Liver (tissue), 9 donors: ENCODE results near the gene ZC3H8. TPM values are rescaled to one million over a fixed set of nuclear protein-coding genes. Genes with fewer than 3 reads are reported as not detected.

Source experiments
- DNase-seq: peaks from one replicate; pipeline ENCODE4 v3.0.0-alpha.2; 2017; ENCODE audit warnings: low spot score
- H3K27ac ChIP-seq, 2 donors: one replicate each; pipeline ENCODE4 v1.7.0; 2013; ENCODE audit warnings: inconsistent platforms in 2 of 2, low read length in 2 of 2, control low read depth in 1 of 2, low read depth in 1 of 2, mild to moderate bottlenecking in 1 of 2
- H3K27me3 ChIP-seq, 4 donors: one replicate each; pipeline versions ENCODE4 v1.6.1 to v1.7.0; 2013; ENCODE audit warnings: low read length in 3 of 4, inconsistent platforms in 1 of 4, mild to moderate bottlenecking in 1 of 4, moderate library complexity in 1 of 4; ENCODE audit not compliant: control insufficient read depth in 4 of 4, insufficient read depth in 4 of 4
- H3K36me3 ChIP-seq, 4 donors: one replicate each; pipeline versions ENCODE4 v1.6.1 to v1.7.0; 2013; ENCODE audit warnings: low read length in 3 of 4, mild to moderate bottlenecking in 3 of 4, low read depth in 1 of 4, moderate library complexity in 1 of 4; ENCODE audit not compliant: control insufficient read depth in 4 of 4, insufficient read depth in 3 of 4
- H3K4me1 ChIP-seq, 4 donors: one replicate each; pipeline versions ENCODE4 v1.6.1 to v1.7.0; 2013; ENCODE audit warnings: low read length in 3 of 4, mild to moderate bottlenecking in 3 of 4, moderate library complexity in 1 of 4; ENCODE audit not compliant: control insufficient read depth in 4 of 4, insufficient read depth in 4 of 4
- H3K4me3 ChIP-seq, 3 donors: one replicate each; pipeline versions ENCODE4 v1.6.1 to v1.7.0; 2013; ENCODE audit warnings: low read length in 3 of 3, control low read depth in 1 of 3, low read depth in 1 of 3, mild to moderate bottlenecking in 1 of 3
- H3K9ac ChIP-seq, 2 donors: one replicate each; pipeline ENCODE4 v1.7.0; 2013; ENCODE audit warnings: low read length in 2 of 2, mild to moderate bottlenecking in 2 of 2, moderate library complexity in 2 of 2, control low read depth in 1 of 2, low read depth in 1 of 2
- H3K9me3 ChIP-seq, 4 donors: one replicate each; pipeline versions ENCODE4 v1.6.1 to v1.7.0; 2013; ENCODE audit warnings: low read length in 3 of 4; ENCODE audit not compliant: control insufficient read depth in 4 of 4
- EGR1 ChIP-seq, 2 donors: IDR thresholded peaks; 2 replicates each; pipeline ENCODE4 v1.6.1; 2016 to 2018; ENCODE audit warnings: antibody characterized with exemption in 2 of 2, low read depth in 2 of 2
- FOXA1 ChIP-seq: IDR thresholded peaks from 2 replicates; pipeline ENCODE4 v1.6.1; 2016; ENCODE audit warnings: antibody characterized with exemption
- FOXA2 ChIP-seq: IDR thresholded peaks from 2 replicates; pipeline ENCODE4 v1.6.1; 2016; ENCODE audit warnings: antibody characterized with exemption
- GABPA ChIP-seq, 2 donors: IDR thresholded peaks in 1 of 2; conservative IDR thresholded peaks in 1 of 2; 2 replicates each; pipeline ENCODE4 v1.6.1; 2016; ENCODE audit warnings: antibody characterized with exemption in 2 of 2, mild to moderate bottlenecking in 1 of 2, moderate library complexity in 1 of 2
- HNF4A ChIP-seq, 2 donors: conservative IDR thresholded peaks; 2 replicates each; pipeline ENCODE4 v1.6.1; 2016; ENCODE audit warnings: antibody characterized with exemption in 2 of 2, mild to moderate bottlenecking in 2 of 2
- JUND ChIP-seq, 2 donors: IDR thresholded peaks; 2 replicates each; pipeline ENCODE4 v1.6.1; 2016; ENCODE audit warnings: antibody characterized with exemption in 2 of 2
- NR2F2 ChIP-seq: IDR thresholded peaks from 2 replicates; pipeline ENCODE4 v1.6.1; 2016; ENCODE audit warnings: antibody characterized with exemption
- RAD21 ChIP-seq, 2 donors: IDR thresholded peaks; 2 replicates each; pipeline ENCODE4 v1.6.1; 2016; ENCODE audit warnings: antibody characterized with exemption in 2 of 2, mild to moderate bottlenecking in 2 of 2
- RXRA ChIP-seq, 2 donors: IDR thresholded peaks; 2 replicates each; pipeline ENCODE4 v1.6.1; 2017 to 2018; ENCODE audit warnings: antibody characterized with exemption in 2 of 2, mild to moderate bottlenecking in 1 of 2
- SP1 ChIP-seq: IDR thresholded peaks from 2 replicates; pipeline ENCODE4 v1.6.1; 2018; ENCODE audit warnings: antibody characterized with exemption, mild to moderate bottlenecking
- WGBS: extraction: QIAGEN DNeasy Blood & Tissue Kit; methylation state at CpG from one replicate; pipeline ENCODE4 v1.1.7; 2013; 5-methylcytosine and 5-hydroxymethylcytosine counted together
- polyA plus RNA-seq, 2 donors: library from polyadenylated mRNA; stranded (reverse) in 1 of 2; unstranded in 1 of 2; fragments of 200-250 nt in 1 of 2; fragments of >200 nt in 1 of 2; fragmentation: Nextera tagmentation in 1 of 2; extraction: Ambion mirVana in 1 of 2; gene quantifications; one replicate each; pipeline versions ENCODE4 v1.2.1 to v1.2.3, GENCODE V29; 2013 to 2015
- total RNA-seq, 2 donors: library from RNA; depleted of rRNA; stranded (reverse); fragments of >200 nt; gene quantifications; one replicate each; pipeline ENCODE4 v1.2.3, GENCODE V29; 2014
- TF ChIP-seq, protein P1 (sequence below): fragments of 150-350 bp; IDR thresholded peaks from 2 replicates; pipeline ENCODE4 v1.5.1; 2017; ENCODE audit warnings: improper control_type of control experiment, low read depth, low read length; ENCODE audit not compliant: missing input control
- TF ChIP-seq, protein P2 (sequence below): IDR thresholded peaks from 2 replicates; pipeline ENCODE4 v1.6.1; 2016; ENCODE audit warnings: antibody characterized with exemption
- TF ChIP-seq, protein P3 (sequence below): IDR thresholded peaks from 2 replicates; pipeline ENCODE4 v1.6.1; 2016; ENCODE audit warnings: antibody characterized with exemption, mild to moderate bottlenecking
- TF ChIP-seq, protein P4 (sequence below): IDR thresholded peaks from 2 replicates; pipeline ENCODE4 v1.6.1; 2016; ENCODE audit warnings: antibody characterized with exemption
- donor health status: healthy.
- donor health status: healthy.
- donor health status: healthy.
- donor health status: healthy.
- donor health status: healthy.

ZC3H8 gene
- total and polyA plus RNA-seq, 4 donors: 2.4 to 8.9 (median 6.5) TPM

DNA sequence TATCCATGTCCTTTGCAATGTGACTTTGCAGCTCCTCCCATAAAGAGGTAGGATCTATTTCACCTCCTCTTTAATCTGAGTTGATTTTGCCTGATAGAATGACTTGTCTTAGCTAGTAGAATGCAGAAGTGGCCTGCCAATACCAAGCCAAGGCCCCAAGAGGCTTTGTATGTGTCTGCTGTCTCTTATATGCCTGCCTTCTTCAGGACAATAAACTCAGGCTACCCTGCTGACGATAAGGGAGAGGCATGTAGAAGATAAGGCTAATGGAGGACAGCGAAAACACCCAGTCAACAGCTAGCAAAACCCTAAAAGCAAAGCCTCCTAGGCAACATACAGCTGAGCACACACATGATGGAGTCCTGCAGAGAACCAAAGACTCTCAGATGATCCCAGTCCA, 1.8 kb upstream of the ZC3H8 start:
- Histone ChIP-seq H3K9ac (no peak overlapping the region), H3K4me3 (no peak overlapping the region), H3K27me3 (no peaks in the 10 kb centered on the region), H3K9me3 (no peaks in the 10 kb centered on the region), H3K36me3 (no peaks in the 10 kb centered on the region), H3K27ac (no peak overlapping the region), H3K4me1 (peaks cover 0 to 12% (median 6%) of the 10 kb centered on the region in 4 donors)
- TF ChIP-seq, protein P1, sequence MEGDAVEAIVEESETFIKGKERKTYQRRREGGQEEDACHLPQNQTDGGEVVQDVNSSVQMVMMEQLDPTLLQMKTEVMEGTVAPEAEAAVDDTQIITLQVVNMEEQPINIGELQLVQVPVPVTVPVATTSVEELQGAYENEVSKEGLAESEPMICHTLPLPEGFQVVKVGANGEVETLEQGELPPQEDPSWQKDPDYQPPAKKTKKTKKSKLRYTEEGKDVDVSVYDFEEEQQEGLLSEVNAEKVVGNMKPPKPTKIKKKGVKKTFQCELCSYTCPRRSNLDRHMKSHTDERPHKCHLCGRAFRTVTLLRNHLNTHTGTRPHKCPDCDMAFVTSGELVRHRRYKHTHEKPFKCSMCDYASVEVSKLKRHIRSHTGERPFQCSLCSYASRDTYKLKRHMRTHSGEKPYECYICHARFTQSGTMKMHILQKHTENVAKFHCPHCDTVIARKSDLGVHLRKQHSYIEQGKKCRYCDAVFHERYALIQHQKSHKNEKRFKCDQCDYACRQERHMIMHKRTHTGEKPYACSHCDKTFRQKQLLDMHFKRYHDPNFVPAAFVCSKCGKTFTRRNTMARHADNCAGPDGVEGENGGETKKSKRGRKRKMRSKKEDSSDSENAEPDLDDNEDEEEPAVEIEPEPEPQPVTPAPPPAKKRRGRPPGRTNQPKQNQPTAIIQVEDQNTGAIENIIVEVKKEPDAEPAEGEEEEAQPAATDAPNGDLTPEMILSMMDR: no peak
- TF ChIP-seq NR2F2: no peak
- no peak for TF ChIP-seq RAD21 (IDR thresholded peaks at IDR 0.05)
- whole genome bisulfite sequencing: 95% methylated on average over 2 of the region's 2 CpGs
- no peak for DNase-seq

DNA sequence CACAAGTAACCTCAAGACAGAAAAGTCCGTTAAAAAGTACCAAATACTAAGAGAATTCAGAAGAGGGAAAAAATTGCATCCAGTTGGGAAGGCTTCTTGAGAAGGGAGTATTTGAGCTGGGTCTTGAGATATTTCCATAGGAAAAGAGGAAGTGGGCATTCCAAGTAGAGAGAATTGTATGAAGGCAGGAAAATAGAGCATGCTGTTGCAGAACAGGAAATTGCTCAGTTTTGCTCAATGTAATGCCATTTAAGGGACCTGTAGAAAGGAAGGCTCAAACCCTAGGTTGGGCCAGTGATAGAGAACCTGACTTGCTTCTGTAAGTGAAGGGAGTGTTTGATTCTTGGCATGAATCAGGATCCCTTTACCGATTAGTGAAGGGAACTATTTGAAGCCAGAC, 1.0 kb upstream of the ZC3H8 start:
- 91% methylated on average over 2 of the region's 2 CpGs for WGBS
- no peak overlapping the region for H3K4me3 ChIP-seq
- no peak for DNase-seq
- TF ChIP-seq RXRA (IDR thresholded peaks at IDR 0.05) (no peak), JUND (IDR thresholded peaks at IDR 0.05) (no peak), SP1 (no peak), FOXA1 (no peak), GABPA (IDR thresholded peaks at IDR 0.05 in 1 of 2, conservative IDR thresholded peaks at IDR 0.05 in 1 of 2) (no peak), FOXA2 (no peak), RAD21 (IDR thresholded peaks at IDR 0.05) (no peak), EGR1 (IDR thresholded peaks at IDR 0.05; ENCODE audit: low read depth in 2 of 2) (no peak), NR2F2 (no peak), HNF4A (conservative IDR thresholded peaks at IDR 0.05) (no peak)
- TF ChIP-seq, protein P2, sequence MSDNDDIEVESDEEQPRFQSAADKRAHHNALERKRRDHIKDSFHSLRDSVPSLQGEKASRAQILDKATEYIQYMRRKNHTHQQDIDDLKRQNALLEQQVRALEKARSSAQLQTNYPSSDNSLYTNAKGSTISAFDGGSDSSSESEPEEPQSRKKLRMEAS: no peak
- TF ChIP-seq, protein P3, sequence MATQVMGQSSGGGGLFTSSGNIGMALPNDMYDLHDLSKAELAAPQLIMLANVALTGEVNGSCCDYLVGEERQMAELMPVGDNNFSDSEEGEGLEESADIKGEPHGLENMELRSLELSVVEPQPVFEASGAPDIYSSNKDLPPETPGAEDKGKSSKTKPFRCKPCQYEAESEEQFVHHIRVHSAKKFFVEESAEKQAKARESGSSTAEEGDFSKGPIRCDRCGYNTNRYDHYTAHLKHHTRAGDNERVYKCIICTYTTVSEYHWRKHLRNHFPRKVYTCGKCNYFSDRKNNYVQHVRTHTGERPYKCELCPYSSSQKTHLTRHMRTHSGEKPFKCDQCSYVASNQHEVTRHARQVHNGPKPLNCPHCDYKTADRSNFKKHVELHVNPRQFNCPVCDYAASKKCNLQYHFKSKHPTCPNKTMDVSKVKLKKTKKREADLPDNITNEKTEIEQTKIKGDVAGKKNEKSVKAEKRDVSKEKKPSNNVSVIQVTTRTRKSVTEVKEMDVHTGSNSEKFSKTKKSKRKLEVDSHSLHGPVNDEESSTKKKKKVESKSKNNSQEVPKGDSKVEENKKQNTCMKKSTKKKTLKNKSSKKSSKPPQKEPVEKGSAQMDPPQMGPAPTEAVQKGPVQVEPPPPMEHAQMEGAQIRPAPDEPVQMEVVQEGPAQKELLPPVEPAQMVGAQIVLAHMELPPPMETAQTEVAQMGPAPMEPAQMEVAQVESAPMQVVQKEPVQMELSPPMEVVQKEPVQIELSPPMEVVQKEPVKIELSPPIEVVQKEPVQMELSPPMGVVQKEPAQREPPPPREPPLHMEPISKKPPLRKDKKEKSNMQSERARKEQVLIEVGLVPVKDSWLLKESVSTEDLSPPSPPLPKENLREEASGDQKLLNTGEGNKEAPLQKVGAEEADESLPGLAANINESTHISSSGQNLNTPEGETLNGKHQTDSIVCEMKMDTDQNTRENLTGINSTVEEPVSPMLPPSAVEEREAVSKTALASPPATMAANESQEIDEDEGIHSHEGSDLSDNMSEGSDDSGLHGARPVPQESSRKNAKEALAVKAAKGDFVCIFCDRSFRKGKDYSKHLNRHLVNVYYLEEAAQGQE: no peak
- TF ChIP-seq, protein P4, sequence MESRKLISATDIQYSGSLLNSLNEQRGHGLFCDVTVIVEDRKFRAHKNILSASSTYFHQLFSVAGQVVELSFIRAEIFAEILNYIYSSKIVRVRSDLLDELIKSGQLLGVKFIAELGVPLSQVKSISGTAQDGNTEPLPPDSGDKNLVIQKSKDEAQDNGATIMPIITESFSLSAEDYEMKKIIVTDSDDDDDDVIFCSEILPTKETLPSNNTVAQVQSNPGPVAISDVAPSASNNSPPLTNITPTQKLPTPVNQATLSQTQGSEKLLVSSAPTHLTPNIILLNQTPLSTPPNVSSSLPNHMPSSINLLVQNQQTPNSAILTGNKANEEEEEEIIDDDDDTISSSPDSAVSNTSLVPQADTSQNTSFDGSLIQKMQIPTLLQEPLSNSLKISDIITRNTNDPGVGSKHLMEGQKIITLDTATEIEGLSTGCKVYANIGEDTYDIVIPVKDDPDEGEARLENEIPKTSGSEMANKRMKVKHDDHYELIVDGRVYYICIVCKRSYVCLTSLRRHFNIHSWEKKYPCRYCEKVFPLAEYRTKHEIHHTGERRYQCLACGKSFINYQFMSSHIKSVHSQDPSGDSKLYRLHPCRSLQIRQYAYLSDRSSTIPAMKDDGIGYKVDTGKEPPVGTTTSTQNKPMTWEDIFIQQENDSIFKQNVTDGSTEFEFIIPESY: no peak
- TF ChIP-seq, protein P1: no peak
- H3K36me3 ChIP-seq: no peaks in the 10 kb centered on the region
- H3K4me1 ChIP-seq: peaks cover 0 to 12% (median 6%) of the 10 kb centered on the region in 4 donors
- no peaks in the 10 kb centered on the region for H3K9me3 ChIP-seq
- H3K9ac ChIP-seq: no peak overlapping the region
- no peaks in the 10 kb centered on the region for H3K27me3 ChIP-seq
- H3K27ac ChIP-seq: no peak overlapping the region
